SK-N-SH treated with all-trans-retinoic acid at 6 μM for 48 hours (cell line): ENCODE measurements around the gene UBA7.

Experiments used
- ATAC-seq: fragments of 200-7000 bp; cut with Tn5 transposase; 3 replicates; pipeline ENCODE4 v1.9.1; 2020; ENCODE audit warnings: mild to moderate bottlenecking, moderate library complexity
- ARNTL ChIP-seq: fragments of 450-650 bp; formaldehyde crosslinking; IDR thresholded peaks from 2 replicates; pipeline ENCODE4 v1.5.0; 2020; ENCODE audit warnings: low read depth, mild to moderate bottlenecking, moderate library complexity, borderline replicate concordance
- BACH2 ChIP-seq: fragments of 250-450 bp; sonication (Bioruptor Pico); IDR thresholded peaks from 2 replicates; pipeline ENCODE4 v1.9.0; 2021; ENCODE audit warnings: mild to moderate bottlenecking, borderline replicate concordance
- CREB5 ChIP-seq: fragments of 250-450 bp; sonication (Bioruptor Pico); IDR thresholded peaks from 2 replicates; pipeline ENCODE4 v1.5.1; 2020; ENCODE audit warnings: low read depth, mild to moderate bottlenecking, moderate library complexity
- CSRNP3 ChIP-seq: fragments of 250-450 bp; sonication (Bioruptor Pico); IDR thresholded peaks from 2 replicates; pipeline ENCODE4 v1.5.1; 2021; ENCODE audit warnings: mild to moderate bottlenecking, moderate library complexity
- ESRRG ChIP-seq: fragments of 250-450 bp; sonication (Bioruptor Pico); IDR thresholded peaks from 2 replicates; pipeline ENCODE4 v1.6.1; 2021; ENCODE audit warnings: mild to moderate bottlenecking
- GLIS3 ChIP-seq: fragments of 250-450 bp; sonication (Bioruptor Pico); IDR thresholded peaks from 2 replicates; pipeline ENCODE4 v1.5.0; 2020; ENCODE audit warnings: mild to moderate bottlenecking, moderate library complexity
- OSR1 ChIP-seq: fragments of 250-450 bp; sonication (Bioruptor Pico); IDR thresholded peaks from 2 replicates; pipeline ENCODE4 v1.8.0; 2022; ENCODE audit warnings: moderate library complexity, mild to moderate bottlenecking, inconsistent platforms
- PATZ1 ChIP-seq: fragments of 250-450 bp; sonication (Bioruptor Pico); IDR thresholded peaks from 2 replicates; pipeline ENCODE4 v1.8.0; 2020; ENCODE audit warnings: mild to moderate bottlenecking, moderate library complexity, borderline replicate concordance
- PPARA ChIP-seq: fragments of 250-450 bp; sonication (Bioruptor Pico); IDR thresholded peaks from 2 replicates; pipeline ENCODE4 v1.5.0; 2020; ENCODE audit warnings: mild to moderate bottlenecking, borderline replicate concordance
- RARB ChIP-seq: fragments of 250-450 bp; sonication (Bioruptor Pico); IDR thresholded peaks from 2 replicates; pipeline ENCODE4 v1.8.0; 2021; ENCODE audit warnings: mild to moderate bottlenecking, moderate library complexity
- SNAI2 ChIP-seq: fragments of 250-450 bp; sonication (Bioruptor Pico); IDR thresholded peaks from 2 replicates; pipeline ENCODE4 v1.5.0; 2020; ENCODE audit warnings: mild to moderate bottlenecking, moderate library complexity
- ZC3H10 ChIP-seq: fragments of 250-450 bp; sonication (Bioruptor Pico); IDR thresholded peaks from 2 replicates; pipeline ENCODE4 v1.5.1; 2021; ENCODE audit warnings: mild to moderate bottlenecking, moderate library complexity
- ZFP3 ChIP-seq: fragments of 250-450 bp; sonication (Bioruptor Pico); IDR thresholded peaks from 2 replicates; pipeline ENCODE4 v1.5.0; 2020; ENCODE audit warnings: mild to moderate bottlenecking, moderate library complexity
- ZFP30 ChIP-seq: fragments of 450-650 bp; formaldehyde crosslinking; IDR thresholded peaks from 2 replicates; pipeline ENCODE4 v1.5.0; 2022; ENCODE audit warnings: mild to moderate bottlenecking, moderate library complexity
- ZNF565 ChIP-seq: fragments of 450-650 bp; formaldehyde crosslinking; conservative IDR thresholded peaks from 2 replicates; pipeline ENCODE4 v1.5.0; 2020; ENCODE audit warnings: low read depth, mild to moderate bottlenecking, moderate library complexity
- ZNF70 ChIP-seq: fragments of 450-650 bp; formaldehyde crosslinking; IDR thresholded peaks from 2 replicates; pipeline ENCODE4 v1.5.0; 2020; ENCODE audit warnings: mild to moderate bottlenecking, moderate library complexity
- ZNF8 ChIP-seq: fragments of 450-650 bp; formaldehyde crosslinking; IDR thresholded peaks from 2 replicates; pipeline ENCODE4 v1.5.0; 2020; ENCODE audit warnings: mild to moderate bottlenecking, moderate library complexity
- TF ChIP-seq, protein P1 (sequence below): fragments of 250-450 bp; sonication (Bioruptor Pico); IDR thresholded peaks from 2 replicates; pipeline ENCODE4 v1.5.0; 2020; ENCODE audit warnings: mild to moderate bottlenecking, moderate library complexity

Gene UBA7

GRCh38 chr3:49761661-49762060, 52.1 kb downstream of the UBA7 start:
- no peak for ATAC-seq
- TF ChIP-seq BACH2 (no peak), ARNTL (CRISPR knock-in tag) (no peak), ESRRG (CRISPR knock-in tag) (no peak), ZFP3 (no peak), CREB5 (no peak)
- TF ChIP-seq, all 23 proteins: peak for 0

GRCh38 chr3:49759226-49759625, 54.5 kb downstream of the UBA7 start:
- no peak for ATAC-seq
- TF ChIP-seq CSRNP3 (CRISPR knock-in tag), result no peak
- no peak for TF ChIP-seq ZC3H10
- TF ChIP-seq RARB (CRISPR knock-in tag), result no peak
- TF ChIP-seq PATZ1, result no peak
- no peak for TF ChIP-seq ZNF8
- TF ChIP-seq ZNF70 (CRISPR knock-in tag), result no peak
- TF ChIP-seq ZFP30 (CRISPR knock-in tag), result no peak
- TF ChIP-seq ESRRG (CRISPR knock-in tag), result no peak
- no peak for TF ChIP-seq OSR1 (CRISPR knock-in tag)
- TF ChIP-seq GLIS3 (CRISPR knock-in tag), result no peak

- no peak for TF ChIP-seq ZC3H10
- TF ChIP-seq ZFP30 (CRISPR knock-in tag), result no peak
- TF ChIP-seq ZFP3, result no peak
- TF ChIP-seq CSRNP3 (CRISPR knock-in tag), result no peak
- TF ChIP-seq, protein P1, sequence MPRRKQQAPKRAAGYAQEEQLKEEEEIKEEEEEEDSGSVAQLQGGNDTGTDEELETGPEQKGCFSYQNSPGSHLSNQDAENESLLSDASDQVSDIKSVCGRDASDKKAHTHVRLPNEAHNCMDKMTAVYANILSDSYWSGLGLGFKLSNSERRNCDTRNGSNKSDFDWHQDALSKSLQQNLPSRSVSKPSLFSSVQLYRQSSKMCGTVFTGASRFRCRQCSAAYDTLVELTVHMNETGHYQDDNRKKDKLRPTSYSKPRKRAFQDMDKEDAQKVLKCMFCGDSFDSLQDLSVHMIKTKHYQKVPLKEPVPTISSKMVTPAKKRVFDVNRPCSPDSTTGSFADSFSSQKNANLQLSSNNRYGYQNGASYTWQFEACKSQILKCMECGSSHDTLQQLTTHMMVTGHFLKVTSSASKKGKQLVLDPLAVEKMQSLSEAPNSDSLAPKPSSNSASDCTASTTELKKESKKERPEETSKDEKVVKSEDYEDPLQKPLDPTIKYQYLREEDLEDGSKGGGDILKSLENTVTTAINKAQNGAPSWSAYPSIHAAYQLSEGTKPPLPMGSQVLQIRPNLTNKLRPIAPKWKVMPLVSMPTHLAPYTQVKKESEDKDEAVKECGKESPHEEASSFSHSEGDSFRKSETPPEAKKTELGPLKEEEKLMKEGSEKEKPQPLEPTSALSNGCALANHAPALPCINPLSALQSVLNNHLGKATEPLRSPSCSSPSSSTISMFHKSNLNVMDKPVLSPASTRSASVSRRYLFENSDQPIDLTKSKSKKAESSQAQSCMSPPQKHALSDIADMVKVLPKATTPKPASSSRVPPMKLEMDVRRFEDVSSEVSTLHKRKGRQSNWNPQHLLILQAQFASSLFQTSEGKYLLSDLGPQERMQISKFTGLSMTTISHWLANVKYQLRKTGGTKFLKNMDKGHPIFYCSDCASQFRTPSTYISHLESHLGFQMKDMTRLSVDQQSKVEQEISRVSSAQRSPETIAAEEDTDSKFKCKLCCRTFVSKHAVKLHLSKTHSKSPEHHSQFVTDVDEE, result no peak
- no peak for TF ChIP-seq ZNF8
- TF ChIP-seq, all 23 proteins: peak for 0
- ATAC-seq, result no peak
These were observed 56.6 kb downstream of the UBA7 start for GRCh38 chr3:49757197-49757596.

DNA sequence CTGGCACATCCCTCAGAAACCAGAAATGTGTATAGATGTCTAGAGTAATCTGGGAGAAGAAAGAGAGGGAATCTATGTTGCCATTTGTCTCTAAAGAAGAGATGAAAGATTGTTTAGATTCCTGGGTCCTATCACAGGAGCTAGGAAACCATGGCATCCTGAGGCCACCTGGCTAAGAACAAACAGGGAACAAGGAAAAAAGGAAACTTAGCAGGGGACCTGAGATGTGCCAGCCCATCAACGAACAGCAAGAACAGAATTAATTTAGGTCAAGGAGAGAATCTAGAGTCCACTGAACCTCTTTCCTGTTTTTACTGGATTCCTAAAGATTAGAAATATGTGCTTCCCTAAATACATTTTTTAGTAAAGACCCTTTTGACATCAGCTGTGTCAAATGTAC, 57.7 kb downstream of the UBA7 start:
- no peak for ATAC-seq
- no peak for TF ChIP-seq ZNF70 (CRISPR knock-in tag)
- TF ChIP-seq ZC3H10, result no peak
- no peak for TF ChIP-seq PPARA (CRISPR knock-in tag)
- TF ChIP-seq GLIS3 (CRISPR knock-in tag), result no peak
- no peak for TF ChIP-seq RARB (CRISPR knock-in tag)
- no peak for TF ChIP-seq ZFP3
- TF ChIP-seq BACH2, result no peak
- no peak for TF ChIP-seq ZNF565 (CRISPR knock-in tag)
- no peak for TF ChIP-seq ESRRG (CRISPR knock-in tag)
- no peak for TF ChIP-seq CSRNP3 (CRISPR knock-in tag)
- TF ChIP-seq SNAI2 (CRISPR knock-in tag), result no peak
